H1 (cell line): ENCODE data around the gene TMEM51. TPM values are rescaled to one million over a fixed set of nuclear protein-coding genes. Genes with fewer than 3 reads are reported as not detected.

Experiments used
- CTCF ChIA-PET: fragments of 300-600 bp; sonication (Branson Sonifier 250); formaldehyde crosslinking; loops from one replicate; lab custom pipeline; 2021; ENCODE audit not compliant: partially characterized antibody; lab: Charles Lee
- POLR2A ChIA-PET: fragments of 300-600 bp; sonication (Branson Sonifier 250); formaldehyde crosslinking; loops from one replicate; lab custom pipeline; 2021; ENCODE audit warnings: inconsistent platforms; ENCODE audit not compliant: partially characterized antibody; lab: Charles Lee
- DNase-seq, 2 experiments: peaks; one replicate each; pipeline versions ENCODE4 v3.0.0 to v3.0.0-alpha.2; 2010 to 2022; ENCODE audit warnings: low spot score in 2 of 2, low read depth in 1 of 2, mixed read lengths in 1 of 2
- FAIRE-seq: peaks from 2 replicates; lab custom pipeline; 2011; peaks lifted over from hg19 to GRCh38; lab: Jason Lieb, UNC
- H2AFZ ChIP-seq: 2 replicates; pipeline ENCODE4 v1.8.1; 2012; ENCODE audit warnings: low read length, inconsistent platforms
- H2AK5ac ChIP-seq: 2 replicates; pipeline ENCODE4 v1.6.1; 2013; ENCODE audit warnings: low read depth, low read length
- H2BK120ac ChIP-seq: replicated peaks from 2 replicates; pipeline ENCODE3; 2013; ENCODE audit warnings: low read depth, low read length, inconsistent platforms
- H2BK12ac ChIP-seq: 2 replicates; pipeline ENCODE4 v1.6.1; 2013; ENCODE audit warnings: low read depth, low read length
- H2BK15ac ChIP-seq: 2 replicates; pipeline ENCODE4 v1.6.1; 2013; ENCODE audit warnings: low read length
- H2BK20ac ChIP-seq: 2 replicates; pipeline ENCODE4 v1.6.1; 2013; ENCODE audit warnings: low read length
- H2BK5ac ChIP-seq: 2 replicates; pipeline ENCODE4 v1.6.1; 2013; ENCODE audit warnings: low read depth, low read length
- H3K14ac ChIP-seq: 2 replicates; pipeline ENCODE4 v1.6.1; 2013; ENCODE audit warnings: inconsistent platforms; ENCODE audit not compliant: insufficient read length
- H3K18ac ChIP-seq: 2 replicates; pipeline ENCODE4 v1.6.1; 2013; ENCODE audit warnings: low read length; ENCODE audit errors: extremely low read depth
- H3K23ac ChIP-seq: 2 replicates; pipeline ENCODE4 v1.6.1; 2013; ENCODE audit warnings: inconsistent platforms; ENCODE audit not compliant: insufficient read length
- H3K23me2 ChIP-seq: 2 replicates; pipeline ENCODE4 v1.6.1; 2013; ENCODE audit warnings: low read depth, low read length
- H3K27ac ChIP-seq: 2 replicates; pipeline ENCODE4 v1.6.1; 2011; ENCODE audit warnings: low read depth, low read length, inconsistent platforms
- H3K27me3 ChIP-seq, 4 experiments: replicated peaks in 1 of 4; 1 replicate in 1 of 4; 2 replicates in 3 of 4; pipeline versions ENCODE4 v1.6.1 to v1.8.1; 2011 to 2013; ENCODE audit warnings: low read length in 3 of 4, mild to moderate bottlenecking in 3 of 4, inconsistent platforms in 2 of 4, mixed read lengths in 2 of 4, moderate library complexity in 1 of 4; ENCODE audit not compliant: control insufficient read depth in 3 of 4, insufficient read depth in 3 of 4; ENCODE audit errors: extremely low read depth in 1 of 4
- H3K36me3 ChIP-seq, 4 experiments: 2 replicates each; pipeline versions ENCODE4 v1.6.1 to v1.8.1; 2011 to 2013; ENCODE audit warnings: mild to moderate bottlenecking in 4 of 4, low read length in 3 of 4, moderate library complexity in 2 of 4, control low read depth in 1 of 4, inconsistent platforms in 1 of 4; ENCODE audit not compliant: insufficient read depth in 4 of 4, control insufficient read depth in 2 of 4
- H3K4ac ChIP-seq: replicated peaks from 2 replicates; pipeline ENCODE3; 2013; ENCODE audit warnings: low read length, low read depth, mixed read lengths, inconsistent platforms; ENCODE audit not compliant: insufficient read length
- H3K4me1 ChIP-seq, 4 experiments: replicated peaks in 1 of 4; 1 replicate in 1 of 4; 2 replicates in 3 of 4; pipeline versions ENCODE4 v1.6.1 to v1.8.1; 2011 to 2013; ENCODE audit warnings: low read length in 3 of 4, inconsistent platforms in 2 of 4, mixed read lengths in 1 of 4; ENCODE audit not compliant: insufficient read depth in 4 of 4, control insufficient read depth in 3 of 4
- H3K4me2 ChIP-seq, 2 experiments: 2 replicates each; pipeline versions ENCODE4 v1.6.1 to v1.8.1; 2011 to 2013; ENCODE audit warnings: low read depth in 2 of 2, low read length in 2 of 2, control low read depth in 1 of 2, inconsistent platforms in 1 of 2, mild to moderate bottlenecking in 1 of 2; ENCODE audit not compliant: insufficient read depth in 1 of 2
- H3K4me3 ChIP-seq, 4 experiments: fragments of 200-600, 300-600 bp in 1 of 4; sonication (generic), shearing (Covaris generic), sonication (Bioruptor Twin) in 1 of 4; 2 replicates each; pipeline versions ENCODE4 v1.5.1 to v1.8.1; 2011 to 2016; ENCODE audit warnings: low read length in 4 of 4, low read depth in 3 of 4, control low read depth in 2 of 4, inconsistent platforms in 2 of 4, mild to moderate bottlenecking in 2 of 4, mixed read lengths in 1 of 4, moderate library complexity in 1 of 4; ENCODE audit not compliant: insufficient read depth in 2 of 4; ENCODE audit errors: extremely low read depth in 1 of 4
- H3K56ac ChIP-seq: replicated peaks from 2 replicates; pipeline ENCODE3; 2013; ENCODE audit warnings: low read depth, mild to moderate bottlenecking, mixed read lengths, low read length, inconsistent platforms; ENCODE audit not compliant: insufficient read length
- H3K79me1 ChIP-seq: 2 replicates; pipeline ENCODE4 v1.6.1; 2013; ENCODE audit warnings: low read depth, low read length, control low read depth
- H3K79me2 ChIP-seq, 2 experiments: 2 replicates each; pipeline versions ENCODE4 v1.6.1 to v1.8.1; 2012 to 2013; ENCODE audit warnings: low read length in 2 of 2, mild to moderate bottlenecking in 2 of 2, inconsistent platforms in 1 of 2; ENCODE audit not compliant: insufficient read depth in 2 of 2, control insufficient read depth in 1 of 2
- H3K9ac ChIP-seq, 4 experiments: replicated peaks in 1 of 4; 1 replicate in 1 of 4; 2 replicates in 3 of 4; pipeline versions ENCODE4 v1.6.1 to v1.8.1; 2011 to 2013; ENCODE audit warnings: low read depth in 3 of 4, low read length in 3 of 4, control low read depth in 2 of 4, mild to moderate bottlenecking in 2 of 4, moderate library complexity in 2 of 4, inconsistent platforms in 1 of 4; ENCODE audit errors: extremely low read depth in 1 of 4
- H3K9me3 ChIP-seq, 2 experiments: 2 replicates each; pipeline versions ENCODE4 v1.6.1 to v1.8.1; 2012 to 2013; ENCODE audit warnings: mild to moderate bottlenecking in 2 of 2, moderate library complexity in 2 of 2, control low read depth in 1 of 2, inconsistent platforms in 1 of 2, low read depth in 1 of 2, low read length in 1 of 2, mixed read lengths in 1 of 2; ENCODE audit not compliant: insufficient read depth in 2 of 2
- H4K20me1 ChIP-seq, 2 experiments: replicated peaks in 1 of 2; 2 replicates each; pipeline versions ENCODE3 to v1.8.1; 2011 to 2013; ENCODE audit warnings: inconsistent platforms in 2 of 2, low read length in 2 of 2, mild to moderate bottlenecking in 1 of 2; ENCODE audit not compliant: insufficient read depth in 2 of 2, control insufficient read depth in 1 of 2
- H4K5ac ChIP-seq: 2 replicates; pipeline ENCODE4 v1.6.1; 2013; ENCODE audit warnings: low read length, low read depth, mixed read lengths, inconsistent platforms; ENCODE audit not compliant: insufficient read length
- H4K8ac ChIP-seq: 2 replicates; pipeline ENCODE4 v1.8.0; 2013; ENCODE audit warnings: mild to moderate bottlenecking, moderate library complexity, low read length, inconsistent platforms; ENCODE audit not compliant: insufficient read depth; ENCODE audit errors: extremely low read depth
- H4K91ac ChIP-seq: replicated peaks from 2 replicates; pipeline ENCODE3; 2013; ENCODE audit warnings: low read length, mixed read lengths, inconsistent platforms; ENCODE audit not compliant: insufficient read length
- BACH1 ChIP-seq: IDR thresholded peaks from 2 replicates; pipeline ENCODE4 v1.6.1; 2012; ENCODE audit warnings: low read length, improper control_type of control experiment
- CBX8 ChIP-seq: fragments of 300-800, 300-1000 bp; sonication (generic); IDR thresholded peaks from 2 replicates; pipeline ENCODE4 v1.7.1; 2016; ENCODE audit warnings: low read depth, low read length, borderline replicate concordance
- EZH2 ChIP-seq: fragments of 200-600 bp; sonication (generic); IDR thresholded peaks from 2 replicates; pipeline ENCODE4 v1.7.1; 2012; ENCODE audit warnings: low read depth, mild to moderate bottlenecking, moderate library complexity, low read length, inconsistent platforms; ENCODE audit not compliant: severe bottlenecking
- HDAC2 ChIP-seq, 2 experiments: fragments of 300-600 bp in 1 of 2; sonication (generic) in 1 of 2; IDR thresholded peaks; 2 replicates each; pipeline ENCODE4 v1.6.1; 2011 to 2012; ENCODE audit warnings: low read depth in 2 of 2, low read length in 2 of 2, mild to moderate bottlenecking in 2 of 2, moderate library complexity in 2 of 2, borderline replicate concordance in 1 of 2, inconsistent platforms in 1 of 2
- KDM1A ChIP-seq: fragments of 200-600, 300-600 bp; sonication (generic); IDR thresholded peaks from 2 replicates; pipeline ENCODE4 v1.7.1; 2016; ENCODE audit warnings: mild to moderate bottlenecking, low read length, borderline replicate concordance
- NANOG ChIP-seq: IDR thresholded peaks from 2 replicates; pipeline ENCODE4 v1.6.1; 2011; ENCODE audit warnings: low read length, low read depth, mild to moderate bottlenecking, inconsistent platforms; ENCODE audit not compliant: insufficient read depth, poor library complexity, severe bottlenecking
- RNF2 ChIP-seq: fragments of 200-900, 300-1000 bp; sonication (generic); IDR thresholded peaks from 2 replicates; pipeline ENCODE4 v1.7.1; 2016; ENCODE audit warnings: borderline replicate concordance, low read depth, mild to moderate bottlenecking, antibody characterized with exemption, low read length; ENCODE audit not compliant: poor library complexity, severe bottlenecking; ENCODE audit errors: missing control alignments
- SAP30 ChIP-seq: fragments of 300-600 bp; sonication (generic); IDR thresholded peaks from 2 replicates; pipeline ENCODE4 v1.7.1; 2012; ENCODE audit warnings: low read length, moderate library complexity, mild to moderate bottlenecking, inconsistent platforms; ENCODE audit not compliant: insufficient read depth, insufficient replicate concordance
- SIRT6 ChIP-seq: IDR thresholded peaks from one replicate; pipeline ENCODE4 v1.7.1; 2012; ENCODE audit warnings: low read length, inconsistent platforms
- SP4 ChIP-seq: IDR thresholded peaks from 2 replicates; pipeline ENCODE4 v1.6.1; 2012; ENCODE audit warnings: low read length, inconsistent platforms
- WGBS, 2 experiments: shearing (Covaris generic) in 1 of 2; methylation state at CpG; one replicate each; pipeline versions ENCODE4 v1.1.6 to v1.1.7; 2013 to 2015; ENCODE audit warnings: low lambda C conversion rate in 2 of 2, mixed read lengths in 2 of 2, inconsistent platforms in 1 of 2, low coverage in 1 of 2, missing lambda C conversion rate in 1 of 2; ENCODE audit not compliant: insufficient replicate concordance in 2 of 2, insufficient coverage in 1 of 2, insufficient read length in 1 of 2; ENCODE audit errors: extremely low coverage in 1 of 2, missing lambda C conversion rate in 1 of 2; 5-methylcytosine and 5-hydroxymethylcytosine counted together
- polyA plus RNA-seq, 7 experiments: library from polyadenylated mRNA; depleted of rRNA in 3 of 7; stranded (reverse) in 5 of 7; unstranded in 2 of 7; fragments of >200 nt in 5 of 7; fragments of 200-250 nt in 2 of 7; gene quantifications; 1 replicate in 5 of 7; 2 replicates in 1 of 7; 4 replicates in 1 of 7; pipeline versions ENCODE4 v1.2.1 to v1.2.3, GENCODE V29; 2011 to 2013; ENCODE audit warnings: missing spikeins in 2 of 7, mixed read lengths in 2 of 7
- total RNA-seq: library from RNA; stranded (reverse); fragmentation: NEBNext Ultra II Directional; extraction: Animal tissue kit (Norgen Biotek cat#: 25700); gene quantifications from 2 replicates; pipeline ENCODE4 v1.2.1, GENCODE V29; 2021

The TMEM51 gene
- total and polyA plus RNA-seq, 2 of the 8 experiments (the other 6 are each of a cell fraction or from before 2014, with no cell fraction given): 9.9 to 10.7 TPM

DNA sequence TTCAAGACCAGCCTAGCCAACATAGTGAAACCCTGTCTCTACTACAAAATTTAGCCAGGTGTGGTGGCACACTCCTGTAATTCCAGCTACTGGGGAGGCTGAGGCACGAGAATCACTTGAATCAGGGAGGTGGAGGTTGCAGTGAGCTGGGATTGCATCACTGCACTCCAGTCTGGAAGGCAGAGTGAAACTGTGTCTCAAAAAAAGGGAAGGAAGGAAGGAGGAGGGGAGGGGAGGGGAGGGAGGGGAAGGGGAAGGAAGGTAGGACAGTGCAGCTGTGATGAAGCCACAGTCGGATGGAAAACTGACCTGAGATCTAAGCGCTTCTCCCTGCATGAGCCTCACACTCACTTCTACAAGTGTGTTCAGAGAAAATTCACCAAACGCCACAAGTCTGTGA lies 71.4 kb downstream of the TMEM51 start:
- H3K79me1 ChIP-seq: no peaks in the 10 kb centered on the region
- no peak overlapping the region for H3K4me3 ChIP-seq
- no peak overlapping the region for H3K23ac ChIP-seq
- no peak overlapping the region for H4K8ac ChIP-seq
- H3K14ac ChIP-seq: no peak overlapping the region
- no peak overlapping the region for H2AK5ac ChIP-seq
- no peak overlapping the region for H2BK15ac ChIP-seq
- H4K91ac ChIP-seq: no peak overlapping the region
- POLR2A ChIA-PET: interaction anchor here (0.5 to 1.0 kb wide), 2 partner anchors 11 to 135 kb away, joined by 3 read pairs; no protein-coding TSS in a partner anchor
- H3K56ac ChIP-seq: no peak overlapping the region
- H4K20me1 ChIP-seq: no peaks in the 10 kb centered on the region
- H3K4me2 ChIP-seq: no peak overlapping the region
- H3K9me3 ChIP-seq: no peaks in the 10 kb centered on the region
- H2AFZ ChIP-seq: no peak overlapping the region
- H3K9ac ChIP-seq: no peak overlapping the region
- no peak overlapping the region for H2BK120ac ChIP-seq
- peaks cover 0 to 2% (median 0%) of the 10 kb centered on the region in 4 experiments; a peak in 1 of 7 replicates for H3K4me1 ChIP-seq
- CTCF ChIA-PET: interaction anchor here (2.2 kb wide), 1 partner anchor 96 kb away, joined by 8 read pairs; no protein-coding TSS in a partner anchor
- H4K5ac ChIP-seq: no peak overlapping the region
- H3K18ac ChIP-seq: no peak overlapping the region
- H3K79me2 ChIP-seq: no peaks in the 10 kb centered on the region
- H3K27me3 ChIP-seq: no peaks in the 10 kb centered on the region
- TF ChIP-seq BACH1 (no peak), KDM1A (no peak), RNF2 (no peak), EZH2 (no peak), CBX8 (no peak), SP4 (no peak), HDAC2 (IDR thresholded peaks at IDR 0.05; ENCODE audit: borderline replicate concordance in 1 of 2, low read depth in 2 of 2, low read length in 2 of 2) (no peak), SAP30 (no peak), NANOG (no peak), SIRT6 (no peak)
- peaks cover 2% of the 10 kb centered on the region; the same call in 1 of the 2 replicates for H3K23me2 ChIP-seq
- no peak for DNase-seq
- H2BK20ac ChIP-seq: no peak overlapping the region
- H3K27ac ChIP-seq: no peak overlapping the region
- 88% methylated on average over 2 of the region's 4 CpGs; no CpG with 5 or more reads in 1 of the 2 experiments for WGBS, 2 experiments
- no peak for FAIRE-seq
- H3K36me3 ChIP-seq: peaks cover 0 to 2% (median under 1%) of the 10 kb centered on the region in 4 experiments; a peak in 2 of 8 replicates
- no peak overlapping the region for H2BK5ac ChIP-seq
- H2BK12ac ChIP-seq: no peak overlapping the region; the same call in 1 of the 2 replicates
- H3K4ac ChIP-seq: no peak overlapping the region
